ENCODE data around the gene TMEM187. TPM values are rescaled to one million over a fixed set of nuclear protein-coding genes. Genes with fewer than 3 reads are reported as not detected.

The TMEM187 gene
- total RNA-seq, 1 donor from 2014 or later, result 6.7 TPM

GRCh38 chrX:154006947-154007346 lies 34.4 kb downstream of the TMEM187 start:
- no peaks in the 10 kb centered on the region for H3K36me3 Mint-ChIP-seq (ENCODE audit: unreplicated experiment)
- H3K27ac Mint-ChIP-seq (ENCODE audit: unreplicated experiment), result peak overlapping the region; percentile 78
- H3K4me3 Mint-ChIP-seq (ENCODE audit: unreplicated experiment), result no peak overlapping the region
- peaks cover 2% of the 10 kb centered on the region for H3K27me3 Mint-ChIP-seq (ENCODE audit: unreplicated experiment)
- H3K4me1 Mint-ChIP-seq (ENCODE audit: low read depth, unreplicated experiment), result peaks cover 33% of the 10 kb centered on the region
- H3K9me3 Mint-ChIP-seq (ENCODE audit: unreplicated experiment), result peaks cover 8% of the 10 kb centered on the region
- TF ChIP-seq CTCF (IDR thresholded peaks at IDR 0.05; ENCODE audit: partially characterized antibody, unreplicated experiment), result no peak
- peak; percentile 68 for DNase-seq

GRCh38 chrX:154008521-154008920 lies 36.0 kb downstream of the TMEM187 start:
- DNase-seq, result no peak
- Mint-ChIP-seq H3K4me3 (ENCODE audit: unreplicated experiment) (no peak overlapping the region), H3K36me3 (ENCODE audit: unreplicated experiment) (no peaks in the 10 kb centered on the region), H3K9me3 (ENCODE audit: unreplicated experiment) (peaks cover 5% of the 10 kb centered on the region), H3K27ac (ENCODE audit: unreplicated experiment) (no peak overlapping the region), H3K27me3 (ENCODE audit: unreplicated experiment) (peaks cover 2% of the 10 kb centered on the region), H3K4me1 (ENCODE audit: low read depth, unreplicated experiment) (peaks cover 29% of the 10 kb centered on the region)
- no peak for TF ChIP-seq CTCF (IDR thresholded peaks at IDR 0.05; ENCODE audit: partially characterized antibody, unreplicated experiment)

GRCh38 chrX:154010330-154011087 lies 38.0 kb downstream of the TMEM187 start:
- peaks cover 2% of the 10 kb centered on the region for H3K9me3 Mint-ChIP-seq (ENCODE audit: unreplicated experiment)
- no peak overlapping the region for H3K4me3 Mint-ChIP-seq (ENCODE audit: unreplicated experiment)
- peaks cover 20% of the 10 kb centered on the region for H3K4me1 Mint-ChIP-seq (ENCODE audit: low read depth, unreplicated experiment)
- TF ChIP-seq CTCF (IDR thresholded peaks at IDR 0.05; ENCODE audit: partially characterized antibody, unreplicated experiment), result no peak
- H3K27ac Mint-ChIP-seq (ENCODE audit: unreplicated experiment), result no peak overlapping the region
- no peaks in the 10 kb centered on the region for H3K36me3 Mint-ChIP-seq (ENCODE audit: unreplicated experiment)
- no peaks in the 10 kb centered on the region for H3K27me3 Mint-ChIP-seq (ENCODE audit: unreplicated experiment)
- DNase-seq, result no peak

- DNase-seq, result no peak
- Mint-ChIP-seq H3K4me3 (ENCODE audit: unreplicated experiment) (no peak overlapping the region), H3K4me1 (ENCODE audit: low read depth, unreplicated experiment) (peaks cover 12% of the 10 kb centered on the region), H3K27ac (ENCODE audit: unreplicated experiment) (no peak overlapping the region), H3K36me3 (ENCODE audit: unreplicated experiment) (no peaks in the 10 kb centered on the region), H3K9me3 (ENCODE audit: unreplicated experiment) (peaks cover 2% of the 10 kb centered on the region), H3K27me3 (ENCODE audit: unreplicated experiment) (no peaks in the 10 kb centered on the region)
- TF ChIP-seq CTCF (IDR thresholded peaks at IDR 0.05; ENCODE audit: partially characterized antibody, unreplicated experiment), result no peak
Measured at GRCh38 chrX:154011376-154012335, 39.1 kb downstream of the TMEM187 start.

Data from glutamatergic neuron (in vitro differentiated cells).